ENCODE results near the gene NAV2.
"Not testable (repeated sequence)": the region's sequence is repeated elsewhere in the genome, so short reads cannot be mapped to it uniquely, and the experiment has no call there.

The NAV2 gene

DNA sequence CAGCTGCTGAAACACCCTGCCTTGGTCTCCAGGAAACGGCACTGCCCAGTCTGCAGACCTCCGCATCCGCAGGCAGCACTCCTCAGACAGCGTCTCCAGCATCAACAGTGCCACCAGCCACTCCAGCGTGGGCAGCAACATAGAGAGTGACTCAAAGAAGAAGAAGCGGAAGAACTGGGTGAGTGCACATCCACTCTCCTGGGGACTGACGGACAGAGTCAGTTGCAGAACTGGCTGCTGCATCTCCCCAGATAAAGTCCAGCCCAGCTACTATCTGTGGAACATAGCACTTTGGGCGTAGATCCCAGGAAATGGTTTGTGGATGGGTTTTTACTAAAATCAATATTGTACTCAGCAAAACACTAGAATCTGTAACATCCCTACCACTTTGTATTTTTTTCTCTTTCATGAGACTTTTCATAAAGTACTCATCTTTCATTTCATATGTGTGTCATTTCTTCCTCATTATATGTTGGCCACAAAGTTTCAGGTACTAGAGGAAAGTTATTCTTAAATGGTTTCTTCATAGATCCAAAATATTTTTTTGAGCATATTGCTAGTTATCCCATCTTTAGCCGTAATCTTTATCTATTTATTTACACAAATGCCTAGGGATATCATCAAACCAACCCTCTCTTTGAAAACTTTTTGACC, 367.5 kb downstream of the NAV2 start:
- intact Hi-C loops (cut with DNase I; ENCODE audit: low total_unique reads) = no loop called here
- Histone ChIP-seq H3K27me3 (no peaks in the 10 kb centered on the region), H3K4me1 (no peaks in the 10 kb centered on the region), H3K4me3 (no peak overlapping the region), H3K36me3 (peaks cover 90 to 99% (median 94%) of the 10 kb centered on the region in 3 donors), H3K27ac (no peak overlapping the region), H3K9me3 (no peaks in the 10 kb centered on the region)
- TF ChIP-seq, protein P1, sequence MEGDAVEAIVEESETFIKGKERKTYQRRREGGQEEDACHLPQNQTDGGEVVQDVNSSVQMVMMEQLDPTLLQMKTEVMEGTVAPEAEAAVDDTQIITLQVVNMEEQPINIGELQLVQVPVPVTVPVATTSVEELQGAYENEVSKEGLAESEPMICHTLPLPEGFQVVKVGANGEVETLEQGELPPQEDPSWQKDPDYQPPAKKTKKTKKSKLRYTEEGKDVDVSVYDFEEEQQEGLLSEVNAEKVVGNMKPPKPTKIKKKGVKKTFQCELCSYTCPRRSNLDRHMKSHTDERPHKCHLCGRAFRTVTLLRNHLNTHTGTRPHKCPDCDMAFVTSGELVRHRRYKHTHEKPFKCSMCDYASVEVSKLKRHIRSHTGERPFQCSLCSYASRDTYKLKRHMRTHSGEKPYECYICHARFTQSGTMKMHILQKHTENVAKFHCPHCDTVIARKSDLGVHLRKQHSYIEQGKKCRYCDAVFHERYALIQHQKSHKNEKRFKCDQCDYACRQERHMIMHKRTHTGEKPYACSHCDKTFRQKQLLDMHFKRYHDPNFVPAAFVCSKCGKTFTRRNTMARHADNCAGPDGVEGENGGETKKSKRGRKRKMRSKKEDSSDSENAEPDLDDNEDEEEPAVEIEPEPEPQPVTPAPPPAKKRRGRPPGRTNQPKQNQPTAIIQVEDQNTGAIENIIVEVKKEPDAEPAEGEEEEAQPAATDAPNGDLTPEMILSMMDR (IDR thresholded peaks at IDR 0.05) = no peak
- no peak for DNase-seq

DNA sequence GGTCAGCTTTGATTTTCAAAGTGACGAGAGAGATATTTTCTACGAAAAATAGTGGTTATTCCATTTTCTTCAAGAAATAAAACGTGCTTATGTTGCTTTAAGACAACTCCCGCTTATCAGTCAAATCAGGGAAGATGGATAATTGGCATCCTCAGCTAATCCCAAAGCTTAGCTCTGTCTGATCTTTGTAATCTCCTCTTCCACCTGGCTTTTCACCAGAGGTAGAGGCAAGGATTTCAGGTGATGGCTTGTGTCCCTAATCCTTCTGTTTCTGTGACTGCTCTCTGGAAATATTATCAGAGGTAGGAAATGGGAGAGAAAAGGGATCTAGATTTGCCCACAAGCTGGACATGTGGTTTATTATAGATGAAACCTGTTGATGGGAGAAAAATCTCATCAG, 368.7 kb downstream of the NAV2 start:
- intact Hi-C loops (cut with DNase I; ENCODE audit: low total_unique reads) = no loop called here

DNA sequence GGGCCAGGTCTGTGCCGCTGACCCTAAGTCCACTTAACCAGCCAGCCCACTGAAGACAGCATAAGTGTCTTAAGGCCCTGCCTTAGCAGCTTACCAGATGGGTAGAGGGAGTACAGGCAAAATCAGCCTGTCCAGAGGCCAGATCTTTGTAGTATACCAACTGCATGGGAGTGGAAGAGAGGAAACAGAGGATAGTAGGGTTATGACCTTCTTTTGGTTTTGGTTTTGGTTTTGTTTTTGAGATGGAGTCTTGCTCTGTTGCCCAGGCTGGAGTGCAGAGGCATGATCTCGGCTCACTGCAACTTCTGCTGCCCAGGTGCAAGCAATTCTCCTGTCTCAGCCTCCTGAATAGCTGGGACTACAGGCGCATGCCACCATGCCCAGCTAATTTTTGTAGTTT, 371.2 kb downstream of the NAV2 start:
- Histone ChIP-seq H3K36me3 (peaks cover 70 to 98% (median 94%) of the 10 kb centered on the region in 3 donors), H3K27ac (peak overlapping the region in 1 of 2 donors; percentile 10), H3K4me1 (peaks cover 0 to 26% (median 14%) of the 10 kb centered on the region in 4 donors)
- H3K4me3 ChIP-seq; H3K9me3 ChIP-seq; DNase-seq; H3K27me3 ChIP-seq; intact Hi-C loops (cut with DNase I; ENCODE audit: low total_unique reads): not testable (repeated sequence)

More for the DNA sequence above, 368.7 kb downstream of the NAV2 start:
- H3K27me3 ChIP-seq = no peaks in the 10 kb centered on the region
- H3K27ac ChIP-seq = no peak overlapping the region
- peaks cover 0 to under 1% (median under 1%) of the 10 kb centered on the region in 4 donors for H3K4me1 ChIP-seq
- peaks cover 92 to 100% (median 93%) of the 10 kb centered on the region in 3 donors for H3K36me3 ChIP-seq
- H3K9me3 ChIP-seq = no peaks in the 10 kb centered on the region
- TF ChIP-seq, protein P1 (IDR thresholded peaks at IDR 0.05) = no peak
- H3K4me3 ChIP-seq = no peak overlapping the region
- DNase-seq = no peak

DNA sequence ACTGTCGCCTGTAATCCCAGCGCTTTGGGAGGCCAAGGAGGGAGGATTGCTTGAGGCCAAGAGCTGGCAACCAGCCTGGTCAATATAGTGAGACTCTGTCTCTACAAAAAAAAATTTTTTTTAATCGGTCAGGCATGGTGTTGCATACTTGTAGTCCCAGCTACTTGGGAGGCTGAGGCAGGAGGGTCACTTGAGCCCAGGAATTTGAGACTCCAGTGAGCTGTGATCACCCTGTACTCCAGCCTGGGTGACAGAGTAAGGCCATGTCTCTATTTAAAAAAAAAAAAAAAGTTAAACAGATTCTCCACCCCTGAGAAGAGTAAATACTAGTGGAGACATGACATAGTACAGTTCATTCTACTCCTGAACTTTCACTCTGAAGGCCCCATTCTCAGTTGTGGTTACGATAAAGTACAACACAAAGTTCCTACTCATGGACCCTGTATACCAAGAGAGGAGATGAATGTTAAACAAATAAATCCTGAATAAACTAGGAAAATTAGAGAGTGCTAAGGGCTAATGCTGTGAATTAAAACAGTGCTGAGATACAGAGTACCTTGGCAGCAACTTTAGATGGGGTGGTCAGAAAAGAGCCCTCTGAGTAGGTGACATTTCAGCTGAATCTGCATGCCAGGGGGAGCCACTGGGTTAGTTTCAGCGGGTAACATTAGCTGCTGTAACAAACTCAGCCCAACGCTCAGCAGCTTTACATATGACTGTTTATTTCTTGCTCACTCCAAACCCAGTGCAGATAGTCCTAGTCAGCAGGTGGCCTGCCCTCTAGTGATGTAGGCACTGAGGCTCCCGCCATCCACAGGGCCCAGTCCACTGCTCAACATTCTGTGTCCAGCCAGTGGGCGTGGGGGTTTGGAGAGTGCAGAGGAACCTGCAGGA, 372.5 kb downstream of the NAV2 start:
- TF ChIP-seq, protein P1 (IDR thresholded peaks at IDR 0.05) = no peak
- Histone ChIP-seq H3K27ac (peak overlapping the region in 1 of 2 donors; percentile 10), H3K9me3 (no peaks in the 10 kb centered on the region), H3K36me3 (peaks cover 58 to 86% (median 81%) of the 10 kb centered on the region in 3 donors), H3K4me1 (peaks cover 0 to 39% (median 17%) of the 10 kb centered on the region in 4 donors), H3K4me3 (no peak overlapping the region), H3K27me3 (no peaks in the 10 kb centered on the region)
- intact Hi-C loops (cut with DNase I; ENCODE audit: low total_unique reads) = no loop called here
- DNase-seq = no peak

DNA sequence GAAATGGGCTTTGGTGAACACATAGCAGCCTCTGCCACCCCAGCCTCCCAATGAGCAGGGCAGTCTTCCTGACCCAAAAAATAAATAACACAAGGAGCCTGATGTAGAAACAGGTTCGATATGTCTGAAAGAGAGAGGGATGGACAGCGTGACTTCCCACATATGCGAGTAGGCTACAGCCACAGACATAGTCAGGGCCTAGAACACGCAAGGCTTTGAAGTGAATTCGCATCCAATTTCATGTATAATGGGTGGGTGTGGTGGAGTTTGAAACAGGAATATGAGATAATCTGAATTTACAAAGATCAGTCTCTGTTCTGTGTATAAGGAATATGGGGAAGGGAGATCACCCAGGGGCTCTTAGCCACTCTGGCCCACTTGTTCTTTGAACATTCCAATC, 373.3 kb downstream of the NAV2 start:
- Histone ChIP-seq H3K27me3 (no peaks in the 10 kb centered on the region), H3K4me3 (no peak overlapping the region), H3K9me3 (no peaks in the 10 kb centered on the region), H3K36me3 (peaks cover 53 to 83% (median 77%) of the 10 kb centered on the region in 3 donors), H3K27ac (peak overlapping the region in 1 of 2 donors; percentile 67), H3K4me1 (peaks cover 0 to 46% (median 21%) of the 10 kb centered on the region in 4 donors)
- DNase-seq = no peak
- intact Hi-C loops (cut with DNase I; ENCODE audit: low total_unique reads) = no loop called here
- TF ChIP-seq, protein P1 (IDR thresholded peaks at IDR 0.05) = no peak

DNA sequence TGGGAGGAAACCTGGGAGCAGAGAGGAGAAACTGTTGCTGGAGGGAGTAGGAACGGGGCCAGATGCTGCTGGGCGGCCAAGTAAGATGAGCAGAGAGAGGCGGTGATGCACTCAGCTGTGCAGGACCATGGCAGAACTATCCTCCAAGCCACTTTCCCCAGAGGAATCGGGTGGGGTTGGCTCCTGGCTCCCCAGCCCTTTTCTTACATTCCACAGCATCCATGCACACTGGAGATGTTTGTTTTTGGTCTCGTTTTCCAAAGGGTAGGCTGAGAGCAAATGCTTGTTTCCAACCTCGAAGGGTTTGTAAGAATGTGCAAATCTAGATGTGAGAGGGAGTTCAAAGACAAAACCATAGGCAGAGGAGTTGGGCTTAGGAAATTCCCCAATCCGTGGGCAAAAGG, 374.5 kb downstream of the NAV2 start:
- no peaks in the 10 kb centered on the region for H3K27me3 ChIP-seq
- peak overlapping the region; percentile 22 to 67 for H3K27ac ChIP-seq
- intact Hi-C loops (cut with DNase I; ENCODE audit: low total_unique reads) = no loop called here
- no peak overlapping the region for H3K4me3 ChIP-seq
- DNase-seq = no peak
- no peaks in the 10 kb centered on the region for H3K9me3 ChIP-seq
- TF ChIP-seq, protein P1 (IDR thresholded peaks at IDR 0.05) = no peak
- peaks cover 58 to 83% (median 80%) of the 10 kb centered on the region in 3 donors for H3K36me3 ChIP-seq
- H3K4me1 ChIP-seq = peaks cover 0 to 51% (median 22%) of the 10 kb centered on the region in 4 donors
